Measurements from ENCODE around the gene GATAD2B.

GATAD2B gene

GRCh38 chr1:153937331-153937730, 14.6 kb upstream of the GATAD2B start:
- Histone ChIP-seq H3K4me3 (ENCODE audit: low read depth in 1 of 2, low read length in 2 of 2) (no peak overlapping the region), H3K9ac (ENCODE audit: low read length) (no peak overlapping the region), H3K9me3 (ENCODE audit: low read length) (no peaks in the 10 kb centered on the region), H3K4me1 (ENCODE audit: insufficient read depth, low read length) (no peaks in the 10 kb centered on the region), H3K27ac (ENCODE audit: low read depth, low read length) (no peak overlapping the region), H3K27me3 (ENCODE audit: control insufficient read depth in 1 of 2, insufficient read depth in 2 of 2, low read length in 2 of 2) (no peaks in the 10 kb centered on the region), H3K36me3 (ENCODE audit: insufficient read depth, low read length) (peaks cover 84% of the 10 kb centered on the region)

- Histone ChIP-seq H3K9ac (ENCODE audit: low read length) (no peak overlapping the region), H3K27me3 (ENCODE audit: control insufficient read depth in 1 of 2, insufficient read depth in 2 of 2, low read length in 2 of 2) (no peaks in the 10 kb centered on the region), H3K4me3 (ENCODE audit: low read depth in 1 of 2, low read length in 2 of 2) (no peak overlapping the region), H3K4me1 (ENCODE audit: insufficient read depth, low read length) (no peaks in the 10 kb centered on the region), H3K36me3 (ENCODE audit: insufficient read depth, low read length) (peaks cover 79% of the 10 kb centered on the region), H3K9me3 (ENCODE audit: low read length) (no peaks in the 10 kb centered on the region), H3K27ac (ENCODE audit: low read depth, low read length) (no peak overlapping the region)
These were observed 13.4 kb upstream of the GATAD2B start for GRCh38 chr1:153936011-153936802.

GRCh38 chr1:153934746-153935145, 12.0 kb upstream of the GATAD2B start:
- no peak overlapping the region for H3K4me3 ChIP-seq (ENCODE audit: low read depth in 1 of 2, low read length in 2 of 2)
- H3K27ac ChIP-seq (ENCODE audit: low read depth, low read length) = no peak overlapping the region
- H3K36me3 ChIP-seq (ENCODE audit: insufficient read depth, low read length) = peaks cover 74% of the 10 kb centered on the region
- H3K27me3 ChIP-seq (ENCODE audit: control insufficient read depth in 1 of 2, insufficient read depth in 2 of 2, low read length in 2 of 2) = no peaks in the 10 kb centered on the region
- H3K9me3 ChIP-seq (ENCODE audit: low read length) = no peaks in the 10 kb centered on the region
- no peak overlapping the region for H3K9ac ChIP-seq (ENCODE audit: low read length)
- H3K4me1 ChIP-seq (ENCODE audit: insufficient read depth, low read length) = no peaks in the 10 kb centered on the region

- Histone ChIP-seq H3K27me3 (ENCODE audit: control insufficient read depth in 1 of 2, insufficient read depth in 2 of 2, low read length in 2 of 2) (no peaks in the 10 kb centered on the region), H3K36me3 (ENCODE audit: insufficient read depth, low read length) (peaks cover 66% of the 10 kb centered on the region), H3K4me1 (ENCODE audit: insufficient read depth, low read length) (no peaks in the 10 kb centered on the region)
These were observed 11.2 kb upstream of the GATAD2B start for GRCh38 chr1:153933955-153934354.

GRCh38 chr1:153933430-153933829, 10.7 kb upstream of the GATAD2B start:
- H3K27ac ChIP-seq (ENCODE audit: low read depth, low read length) = no peak overlapping the region

More at GRCh38 chr1:153933955-153934354, 11.2 kb upstream of the GATAD2B start:
- no peak overlapping the region for H3K27ac ChIP-seq (ENCODE audit: low read depth, low read length)
- no peak overlapping the region for H3K4me3 ChIP-seq (ENCODE audit: low read depth in 1 of 2, low read length in 2 of 2)
- no peaks in the 10 kb centered on the region for H3K9me3 ChIP-seq (ENCODE audit: low read length)
- H3K9ac ChIP-seq (ENCODE audit: low read length) = no peak overlapping the region

GRCh38 chr1:153932156-153933131, 9.7 kb upstream of the GATAD2B start:
- Histone ChIP-seq H3K9me3 (ENCODE audit: low read length) (no peaks in the 10 kb centered on the region), H3K4me1 (ENCODE audit: insufficient read depth, low read length) (no peaks in the 10 kb centered on the region), H3K36me3 (ENCODE audit: insufficient read depth, low read length) (peaks cover 60% of the 10 kb centered on the region), H3K9ac (ENCODE audit: low read length) (no peak overlapping the region), H3K27ac (ENCODE audit: low read depth, low read length) (no peak overlapping the region), H3K4me3 (ENCODE audit: low read depth in 1 of 2, low read length in 2 of 2) (no peak overlapping the region), H3K27me3 (ENCODE audit: control insufficient read depth in 1 of 2, insufficient read depth in 2 of 2, low read length in 2 of 2) (no peaks in the 10 kb centered on the region)

More at GRCh38 chr1:153933430-153933829, 10.7 kb upstream of the GATAD2B start:
- H3K4me1 ChIP-seq (ENCODE audit: insufficient read depth, low read length) = no peaks in the 10 kb centered on the region
- no peak overlapping the region for H3K9ac ChIP-seq (ENCODE audit: low read length)
- no peaks in the 10 kb centered on the region for H3K27me3 ChIP-seq (ENCODE audit: control insufficient read depth in 1 of 2, insufficient read depth in 2 of 2, low read length in 2 of 2)
- peaks cover 64% of the 10 kb centered on the region for H3K36me3 ChIP-seq (ENCODE audit: insufficient read depth, low read length)
- no peak overlapping the region for H3K4me3 ChIP-seq (ENCODE audit: low read depth in 1 of 2, low read length in 2 of 2)
- no peaks in the 10 kb centered on the region for H3K9me3 ChIP-seq (ENCODE audit: low read length)

- Histone ChIP-seq H3K27ac (ENCODE audit: low read depth, low read length) (no peak overlapping the region), H3K9ac (ENCODE audit: low read length) (no peak overlapping the region), H3K36me3 (ENCODE audit: insufficient read depth, low read length) (peaks cover 39% of the 10 kb centered on the region), H3K4me1 (ENCODE audit: insufficient read depth, low read length) (no peaks in the 10 kb centered on the region), H3K9me3 (ENCODE audit: low read length) (no peaks in the 10 kb centered on the region), H3K4me3 (ENCODE audit: low read depth in 1 of 2, low read length in 2 of 2) (no peak overlapping the region), H3K27me3 (ENCODE audit: control insufficient read depth in 1 of 2, insufficient read depth in 2 of 2, low read length in 2 of 2) (no peaks in the 10 kb centered on the region)
These were observed 7.5 kb upstream of the GATAD2B start for GRCh38 chr1:153929981-153930948.

- H3K27me3 ChIP-seq (ENCODE audit: control insufficient read depth in 1 of 2, insufficient read depth in 2 of 2, low read length in 2 of 2) = no peaks in the 10 kb centered on the region
- H3K9me3 ChIP-seq (ENCODE audit: low read length) = no peaks in the 10 kb centered on the region
- H3K27ac ChIP-seq (ENCODE audit: low read depth, low read length) = no peak overlapping the region
- H3K4me1 ChIP-seq (ENCODE audit: insufficient read depth, low read length) = no peaks in the 10 kb centered on the region
- H3K36me3 ChIP-seq (ENCODE audit: insufficient read depth, low read length) = peaks cover 31% of the 10 kb centered on the region
- no peak overlapping the region for H3K9ac ChIP-seq (ENCODE audit: low read length)
- no peak overlapping the region for H3K4me3 ChIP-seq (ENCODE audit: low read depth in 1 of 2, low read length in 2 of 2)
These were observed 6.7 kb upstream of the GATAD2B start for GRCh38 chr1:153929426-153929825.

GRCh38 chr1:153928791-153929341, 6.1 kb upstream of the GATAD2B start:
- no peak overlapping the region for H3K4me3 ChIP-seq (ENCODE audit: low read depth in 1 of 2, low read length in 2 of 2)
- H3K9ac ChIP-seq (ENCODE audit: low read length) = no peak overlapping the region
- no peaks in the 10 kb centered on the region for H3K27me3 ChIP-seq (ENCODE audit: control insufficient read depth in 1 of 2, insufficient read depth in 2 of 2, low read length in 2 of 2)
- no peaks in the 10 kb centered on the region for H3K9me3 ChIP-seq (ENCODE audit: low read length)
- peaks cover 25% of the 10 kb centered on the region for H3K36me3 ChIP-seq (ENCODE audit: insufficient read depth, low read length)
- H3K27ac ChIP-seq (ENCODE audit: low read depth, low read length) = no peak overlapping the region
- H3K4me1 ChIP-seq (ENCODE audit: insufficient read depth, low read length) = peaks cover 3% of the 10 kb centered on the region

- H3K4me1 ChIP-seq (ENCODE audit: insufficient read depth, low read length) = peaks cover 6% of the 10 kb centered on the region
- H3K9me3 ChIP-seq (ENCODE audit: low read length) = no peaks in the 10 kb centered on the region
- H3K9ac ChIP-seq (ENCODE audit: low read length) = no peak overlapping the region
- peaks cover 19% of the 10 kb centered on the region for H3K36me3 ChIP-seq (ENCODE audit: insufficient read depth, low read length)
- no peaks in the 10 kb centered on the region for H3K27me3 ChIP-seq (ENCODE audit: control insufficient read depth in 1 of 2, insufficient read depth in 2 of 2, low read length in 2 of 2)
- no peak overlapping the region for H3K27ac ChIP-seq (ENCODE audit: low read depth, low read length)
- no peak overlapping the region for H3K4me3 ChIP-seq (ENCODE audit: low read depth in 1 of 2, low read length in 2 of 2)
These were observed 5.5 kb upstream of the GATAD2B start for GRCh38 chr1:153928245-153928644.
